ENCODE data around the gene STRIP2.

Gene STRIP2

DNA sequence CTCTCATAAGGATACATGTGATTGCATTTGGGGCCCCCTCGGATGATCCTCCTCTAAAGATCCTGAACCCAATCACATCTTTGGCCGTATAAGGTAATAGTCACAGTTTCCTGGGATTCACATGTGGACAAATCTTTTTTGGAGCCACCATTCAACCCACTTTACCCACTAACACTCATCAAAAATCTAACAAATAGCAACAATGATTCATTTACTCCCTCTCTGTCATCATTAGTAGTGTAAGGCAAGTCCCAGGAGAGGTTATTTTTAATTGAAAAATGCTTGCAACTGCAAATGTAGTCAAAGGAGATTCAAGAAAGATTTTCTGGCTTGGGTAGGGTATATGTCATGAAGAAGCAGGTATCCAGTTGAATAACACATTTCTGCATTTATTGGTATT is 58.2 kb downstream of the STRIP2 start:
- H3K36me3 ChIP-seq (ENCODE audit: control insufficient read depth, insufficient read depth, low read length): no peaks in the 10 kb centered on the region
- no CpG with 5 or more reads among the region's 2 CpGs for WGBS (ENCODE audit: insufficient coverage, insufficient read length)
- H3K4me3 ChIP-seq (ENCODE audit: low read length): no peak overlapping the region
- no peaks in the 10 kb centered on the region for H3K27me3 ChIP-seq (ENCODE audit: control insufficient read depth, insufficient read depth, low read length)
- H3K27ac ChIP-seq (ENCODE audit: low read length): no peak overlapping the region
- H3K9me3 ChIP-seq (ENCODE audit: control insufficient read depth, insufficient read depth, low read length): no peaks in the 10 kb centered on the region
- DNase-seq (ENCODE audit: low read depth, low spot score): no peak
- no peaks in the 10 kb centered on the region for H3K4me1 ChIP-seq (ENCODE audit: control insufficient read depth, insufficient read depth, low read length)

DNA sequence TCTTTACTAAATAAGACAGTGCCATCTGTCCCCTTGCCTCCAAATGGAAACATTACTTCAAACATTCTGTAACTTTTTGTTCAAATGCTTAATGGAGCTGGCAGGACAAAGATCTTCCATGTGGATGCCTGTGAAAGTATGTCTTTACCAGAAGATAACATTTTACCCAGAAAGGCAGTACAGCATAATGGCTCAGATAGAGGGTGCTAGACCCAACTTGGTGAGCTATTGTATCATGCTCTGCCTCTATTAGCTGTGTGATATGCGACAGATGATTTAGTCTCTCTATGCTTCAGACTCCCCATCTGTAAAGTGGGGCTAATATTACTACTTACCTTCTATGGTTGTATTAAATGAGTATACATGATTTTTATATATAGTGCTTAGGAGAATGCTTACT is 59.3 kb downstream of the STRIP2 start:
- no peaks in the 10 kb centered on the region for H3K36me3 ChIP-seq (ENCODE audit: control insufficient read depth, insufficient read depth, low read length)
- H3K9me3 ChIP-seq (ENCODE audit: control insufficient read depth, insufficient read depth, low read length): no peaks in the 10 kb centered on the region
- no peak overlapping the region for H3K27ac ChIP-seq (ENCODE audit: low read length)
- DNase-seq (ENCODE audit: low read depth, low spot score): no peak
- no CpG with 5 or more reads among the region's 1 CpG for WGBS (ENCODE audit: insufficient coverage, insufficient read length)
- no peaks in the 10 kb centered on the region for H3K27me3 ChIP-seq (ENCODE audit: control insufficient read depth, insufficient read depth, low read length)
- H3K4me3 ChIP-seq (ENCODE audit: low read length): no peak overlapping the region
- H3K4me1 ChIP-seq (ENCODE audit: control insufficient read depth, insufficient read depth, low read length): no peaks in the 10 kb centered on the region

DNA sequence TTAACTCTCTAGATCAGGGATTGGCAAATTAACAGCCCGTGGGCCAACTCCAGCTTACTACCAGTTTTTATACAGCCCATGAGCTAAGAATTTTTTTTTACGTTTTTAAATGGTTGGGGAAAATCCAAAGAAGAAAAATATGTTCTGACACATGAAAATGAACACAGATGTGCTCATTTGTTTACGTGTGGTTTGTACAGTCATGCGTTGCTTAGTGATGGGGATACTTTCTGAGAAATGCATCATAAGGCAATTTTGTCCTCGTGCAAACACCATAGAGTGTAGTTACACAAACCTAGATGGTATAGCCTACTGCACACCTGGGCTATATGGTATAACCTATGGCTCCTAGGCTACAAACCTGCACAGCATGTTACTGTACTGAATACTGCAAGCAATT is 59.8 kb downstream of the STRIP2 start:
- no CpG with 5 or more reads among the region's 5 CpGs for whole genome bisulfite sequencing (ENCODE audit: insufficient coverage, insufficient read length)
- no peaks in the 10 kb centered on the region for H3K9me3 ChIP-seq (ENCODE audit: control insufficient read depth, insufficient read depth, low read length)
- no peaks in the 10 kb centered on the region for H3K36me3 ChIP-seq (ENCODE audit: control insufficient read depth, insufficient read depth, low read length)
- H3K27ac ChIP-seq (ENCODE audit: low read length): no peak overlapping the region
- no peak for DNase-seq (ENCODE audit: low read depth, low spot score)
- H3K27me3 ChIP-seq (ENCODE audit: control insufficient read depth, insufficient read depth, low read length): no peaks in the 10 kb centered on the region
- no peaks in the 10 kb centered on the region for H3K4me1 ChIP-seq (ENCODE audit: control insufficient read depth, insufficient read depth, low read length)
- no peak overlapping the region for H3K4me3 ChIP-seq (ENCODE audit: low read length)

DNA sequence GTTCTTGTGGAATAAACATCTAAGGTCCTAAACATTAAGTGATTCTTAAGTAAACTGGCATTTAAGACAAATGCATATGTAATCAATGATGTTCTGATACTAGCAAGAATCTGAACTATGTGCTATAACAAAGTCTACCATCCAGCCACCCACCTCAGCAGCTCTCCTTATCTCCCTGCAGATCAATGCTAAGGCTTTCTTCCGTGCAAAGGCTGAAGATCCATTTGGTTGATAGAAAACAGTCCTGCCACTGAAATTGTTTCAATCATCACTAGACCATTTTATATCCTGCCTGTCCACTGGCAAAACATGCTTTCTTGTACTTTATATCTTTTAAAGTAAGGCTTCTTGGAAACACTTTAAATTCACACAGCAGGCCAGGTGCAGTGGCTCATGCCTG is 61.8 kb downstream of the STRIP2 start:
- H3K36me3 ChIP-seq (ENCODE audit: control insufficient read depth, insufficient read depth, low read length): no peaks in the 10 kb centered on the region
- no peak overlapping the region for H3K27ac ChIP-seq (ENCODE audit: low read length)
- WGBS (ENCODE audit: insufficient coverage, insufficient read length): no CpG with 5 or more reads among the region's 1 CpG
- H3K4me3 ChIP-seq (ENCODE audit: low read length): no peak overlapping the region
- no peaks in the 10 kb centered on the region for H3K4me1 ChIP-seq (ENCODE audit: control insufficient read depth, insufficient read depth, low read length)
- H3K27me3 ChIP-seq (ENCODE audit: control insufficient read depth, insufficient read depth, low read length): no peaks in the 10 kb centered on the region
- DNase-seq (ENCODE audit: low read depth, low spot score): no peak
- H3K9me3 ChIP-seq (ENCODE audit: control insufficient read depth, insufficient read depth, low read length): no peaks in the 10 kb centered on the region

DNA sequence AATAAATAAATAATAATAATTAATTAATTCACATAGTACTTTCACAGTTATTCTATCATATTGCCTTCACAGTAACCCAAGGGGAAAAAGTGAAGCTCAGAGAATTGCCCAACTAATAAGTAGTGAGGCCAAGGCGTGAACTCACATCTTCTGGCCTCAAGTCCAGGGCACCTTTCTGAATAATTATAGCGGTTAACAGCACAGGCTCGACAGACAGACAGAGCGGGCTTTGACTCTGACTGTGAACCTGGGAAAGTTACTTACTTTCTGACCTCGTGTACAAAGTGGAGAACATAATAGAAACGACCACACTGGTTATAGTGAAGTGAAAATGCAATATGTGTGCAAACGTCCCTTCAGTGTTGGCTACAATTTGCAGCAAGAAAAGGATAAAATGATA is 62.4 kb downstream of the STRIP2 start:
- no peaks in the 10 kb centered on the region for H3K4me1 ChIP-seq (ENCODE audit: control insufficient read depth, insufficient read depth, low read length)
- H3K27me3 ChIP-seq (ENCODE audit: control insufficient read depth, insufficient read depth, low read length): no peaks in the 10 kb centered on the region; the same call in 1 of the 2 replicates
- WGBS (ENCODE audit: insufficient coverage, insufficient read length): no CpG with 5 or more reads among the region's 7 CpGs
- no peak overlapping the region for H3K4me3 ChIP-seq (ENCODE audit: low read length)
- H3K36me3 ChIP-seq (ENCODE audit: control insufficient read depth, insufficient read depth, low read length): no peaks in the 10 kb centered on the region
- no peaks in the 10 kb centered on the region for H3K9me3 ChIP-seq (ENCODE audit: control insufficient read depth, insufficient read depth, low read length)
- H3K27ac ChIP-seq (ENCODE audit: low read length): no peak overlapping the region
- DNase-seq (ENCODE audit: low read depth, low spot score): no peak

DNA sequence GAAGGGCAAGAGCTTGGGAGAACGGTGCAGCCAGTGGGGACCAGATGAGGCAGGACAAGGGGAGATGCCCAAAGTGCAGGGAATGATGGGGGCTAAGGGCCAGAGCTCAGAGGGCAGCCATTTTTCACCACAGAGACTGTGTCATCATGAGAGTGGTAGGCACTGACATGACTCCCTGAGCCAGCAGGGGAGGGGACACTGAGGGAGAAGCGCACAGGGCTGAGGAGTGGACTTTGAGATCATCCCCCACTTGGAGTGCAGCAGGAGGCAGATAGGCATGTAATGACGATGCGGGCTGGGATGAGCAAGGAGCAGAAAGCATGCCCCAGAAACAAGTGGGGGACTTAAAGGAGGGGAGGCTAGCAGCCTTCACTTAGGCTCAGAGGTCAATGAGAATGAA is 62.9 kb downstream of the STRIP2 start:
- no peak overlapping the region for H3K27ac ChIP-seq (ENCODE audit: low read length)
- H3K4me3 ChIP-seq (ENCODE audit: low read length): no peak overlapping the region
- WGBS (ENCODE audit: insufficient coverage, insufficient read length): no CpG with 5 or more reads among the region's 4 CpGs
- no peaks in the 10 kb centered on the region for H3K36me3 ChIP-seq (ENCODE audit: control insufficient read depth, insufficient read depth, low read length)
- no peaks in the 10 kb centered on the region for H3K4me1 ChIP-seq (ENCODE audit: control insufficient read depth, insufficient read depth, low read length)
- no peaks in the 10 kb centered on the region; the same call in 1 of the 2 replicates for H3K27me3 ChIP-seq (ENCODE audit: control insufficient read depth, insufficient read depth, low read length)
- DNase-seq (ENCODE audit: low read depth, low spot score): no peak
- H3K9me3 ChIP-seq (ENCODE audit: control insufficient read depth, insufficient read depth, low read length): no peaks in the 10 kb centered on the region

DNA sequence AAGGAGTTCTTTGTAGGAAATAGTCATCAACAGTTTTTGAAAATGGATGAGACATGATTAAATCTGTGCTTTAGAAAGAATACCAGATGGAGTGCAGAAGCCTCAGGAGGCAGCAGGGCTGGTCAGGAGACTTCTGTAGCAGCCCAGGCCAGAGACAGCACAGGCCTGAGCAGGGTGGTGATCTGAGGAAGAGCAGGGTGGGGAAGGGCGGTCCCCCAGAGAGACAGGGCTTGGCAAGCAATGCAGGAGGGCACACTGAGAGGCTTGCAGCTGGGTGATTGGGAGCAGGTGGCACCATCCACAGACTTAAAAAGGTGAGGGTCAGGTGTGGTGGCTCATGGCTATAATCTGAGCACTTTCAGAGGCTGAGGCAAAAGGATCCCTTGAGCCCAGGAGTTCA is 63.8 kb downstream of the STRIP2 start:
- H3K4me1 ChIP-seq (ENCODE audit: control insufficient read depth, insufficient read depth, low read length): no peaks in the 10 kb centered on the region
- no peak overlapping the region for H3K27ac ChIP-seq (ENCODE audit: low read length)
- no CpG with 5 or more reads among the region's 1 CpG for WGBS (ENCODE audit: insufficient coverage, insufficient read length)
- H3K4me3 ChIP-seq (ENCODE audit: low read length): no peak overlapping the region
- H3K36me3 ChIP-seq (ENCODE audit: control insufficient read depth, insufficient read depth, low read length): no peaks in the 10 kb centered on the region
- no peaks in the 10 kb centered on the region for H3K9me3 ChIP-seq (ENCODE audit: control insufficient read depth, insufficient read depth, low read length)
- H3K27me3 ChIP-seq (ENCODE audit: control insufficient read depth, insufficient read depth, low read length): no peaks in the 10 kb centered on the region; the same call in 1 of the 2 replicates
- no peak for DNase-seq (ENCODE audit: low read depth, low spot score)

DNA sequence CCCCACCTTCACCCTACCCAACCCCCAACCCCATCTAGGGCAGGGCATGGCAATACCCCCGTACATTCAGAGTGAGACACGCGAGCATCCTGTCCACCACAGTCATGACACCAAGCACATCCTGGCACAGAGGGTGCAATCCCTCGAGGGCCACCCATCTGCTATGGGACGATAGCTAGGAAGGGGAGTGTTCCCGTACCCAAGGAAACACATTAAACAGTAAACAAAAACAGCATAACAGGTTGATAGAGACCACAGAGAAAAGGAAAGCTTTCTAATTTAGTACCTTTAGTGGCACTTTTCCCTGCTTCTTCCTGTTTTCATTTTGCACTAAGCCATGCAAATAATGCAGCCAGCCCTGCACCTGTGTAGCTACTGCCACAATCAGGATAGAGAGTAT is 65.8 kb downstream of the STRIP2 start:
- WGBS (ENCODE audit: insufficient coverage, insufficient read length): no CpG with 5 or more reads among the region's 6 CpGs
- Histone ChIP-seq H3K4me1 (ENCODE audit: control insufficient read depth, insufficient read depth, low read length) (no peaks in the 10 kb centered on the region), H3K27ac (ENCODE audit: low read length) (no peak overlapping the region), H3K36me3 (ENCODE audit: control insufficient read depth, insufficient read depth, low read length) (no peaks in the 10 kb centered on the region), H3K4me3 (ENCODE audit: low read length) (no peak overlapping the region), H3K9me3 (ENCODE audit: control insufficient read depth, insufficient read depth, low read length) (no peaks in the 10 kb centered on the region), H3K27me3 (ENCODE audit: control insufficient read depth, insufficient read depth, low read length) (peaks cover 2% of the 10 kb centered on the region; the same call in 1 of the 2 replicates)
- DNase-seq (ENCODE audit: low read depth, low spot score): no peak

DNA sequence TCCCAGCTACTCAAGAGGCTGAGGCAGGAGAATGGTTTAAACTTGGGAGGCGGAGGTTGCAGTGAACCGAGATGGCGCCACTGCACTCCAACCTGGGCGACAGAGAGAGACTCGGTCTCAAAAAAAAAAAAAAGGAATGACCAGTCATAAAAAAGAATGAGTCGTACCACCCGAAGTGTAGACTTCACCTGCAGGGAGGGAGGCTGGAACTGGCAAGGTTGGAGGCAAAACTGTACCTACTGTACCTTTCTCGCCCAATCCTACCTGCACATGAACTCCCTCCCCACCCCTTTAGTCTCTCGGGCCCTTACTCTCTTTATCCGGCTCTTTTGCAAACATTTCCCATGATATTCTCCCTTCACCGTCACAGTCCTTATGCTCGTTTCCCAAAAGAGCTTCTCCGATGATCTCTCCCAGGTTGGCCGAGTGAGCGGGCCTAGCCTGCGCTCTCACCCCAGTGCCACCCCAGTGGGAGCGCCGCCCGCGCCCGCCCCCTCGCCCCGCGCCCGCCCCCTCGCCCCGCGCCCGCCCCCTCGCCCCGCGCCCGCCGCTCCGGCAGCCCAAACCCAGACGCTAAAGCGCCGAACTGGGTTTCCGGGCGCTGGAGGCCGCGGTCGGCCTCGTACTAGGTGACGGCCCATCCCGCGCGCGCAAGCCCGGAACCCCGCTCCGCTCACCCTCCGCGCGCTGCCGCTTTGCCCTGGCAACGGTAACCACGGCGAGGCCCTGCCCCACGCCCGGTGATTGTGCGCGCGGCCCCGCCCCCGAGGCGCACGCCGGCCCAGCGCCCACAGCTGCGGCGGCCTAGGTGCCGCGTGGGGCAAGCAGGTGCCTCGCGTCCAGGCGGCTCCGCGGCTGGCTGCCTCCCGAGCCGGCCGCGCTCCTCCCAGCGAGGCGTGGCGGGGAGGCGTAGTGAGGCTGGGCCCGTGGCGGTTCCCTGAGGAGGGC is 67.8 kb downstream of the STRIP2 start, which contains the start of gene SMKR1:
Gene SMKR1, plus strand, starts transcription at position 772 of the 948 bp plus-strand sequence. CDS start 294 bp downstream, outside the sequence.
- Histone ChIP-seq H3K36me3 (ENCODE audit: control insufficient read depth, insufficient read depth, low read length) (no peaks in the 10 kb centered on the region), H3K4me1 (ENCODE audit: control insufficient read depth, insufficient read depth, low read length) (no peaks in the 10 kb centered on the region), H3K27ac (ENCODE audit: low read length) (no peak within 1 kb of the TSS), H3K27me3 (ENCODE audit: control insufficient read depth, insufficient read depth, low read length) (peaks cover 2% of the 10 kb centered on the region; the same call in 1 of the 2 replicates), H3K9me3 (ENCODE audit: control insufficient read depth, insufficient read depth, low read length) (no peaks in the 10 kb centered on the region), H3K4me3 (ENCODE audit: low read length) (peak within 1 kb of the TSS; percentile 91; the same call in 1 of the 2 replicates)
- DNase-seq (ENCODE audit: low read depth, low spot score): no peak
- WGBS (ENCODE audit: insufficient coverage, insufficient read length): no CpG with 5 or more reads among the region's 89 CpGs

DNA sequence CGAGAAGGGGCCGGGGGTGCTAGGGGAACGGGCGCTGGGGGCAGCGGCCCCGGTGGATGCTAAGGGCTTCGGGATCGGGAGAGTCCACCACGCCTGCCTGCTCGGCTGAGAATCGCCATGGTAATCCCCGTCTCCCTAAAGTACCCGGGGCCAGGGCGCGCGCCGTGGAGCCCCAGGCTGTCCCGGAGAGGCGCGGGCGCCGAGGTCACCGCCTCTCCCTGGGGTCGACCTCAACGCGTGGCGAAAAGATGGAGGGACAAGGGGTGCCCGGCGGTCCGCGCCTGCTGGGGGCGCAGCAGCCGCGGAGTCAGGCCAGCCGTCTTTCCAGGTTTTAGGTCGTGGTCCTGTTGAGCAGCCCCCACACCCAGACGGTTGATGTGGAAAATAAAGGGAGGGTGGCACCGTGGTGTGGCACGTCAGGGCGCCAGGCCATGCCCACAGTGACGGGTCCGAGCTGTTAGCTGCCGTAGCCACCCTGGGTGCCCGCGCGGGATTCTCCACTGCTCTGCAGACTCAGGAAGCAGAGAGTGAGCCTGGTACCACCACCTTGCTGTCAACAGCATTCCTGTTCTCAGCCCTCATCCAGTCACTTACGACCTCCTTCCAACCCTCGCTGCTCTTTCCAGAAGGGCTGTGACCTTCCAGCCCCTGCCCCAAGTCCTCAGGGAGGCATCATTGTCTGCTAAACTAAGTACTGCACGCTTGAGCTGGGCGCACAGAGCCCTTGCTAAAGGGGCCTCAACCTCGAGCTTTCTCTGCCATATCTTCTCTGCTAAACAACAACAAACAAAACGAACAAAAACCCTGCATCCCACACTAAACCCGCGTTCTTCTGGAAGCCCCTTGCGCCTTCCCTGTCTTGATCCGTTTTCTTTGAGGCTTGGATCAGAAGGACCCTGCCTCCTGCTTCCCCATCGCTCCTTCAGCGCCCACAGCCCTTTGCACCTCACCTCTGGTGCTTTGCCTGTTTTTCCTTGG is 68.8 kb downstream of the STRIP2 start:
- no peak for DNase-seq (ENCODE audit: low read depth, low spot score)
- Histone ChIP-seq H3K36me3 (ENCODE audit: control insufficient read depth, insufficient read depth, low read length) (no peaks in the 10 kb centered on the region), H3K9me3 (ENCODE audit: control insufficient read depth, insufficient read depth, low read length) (no peaks in the 10 kb centered on the region), H3K27me3 (ENCODE audit: control insufficient read depth, insufficient read depth, low read length) (peaks cover 2% of the 10 kb centered on the region; the same call in 1 of the 2 replicates), H3K4me1 (ENCODE audit: control insufficient read depth, insufficient read depth, low read length) (no peaks in the 10 kb centered on the region), H3K4me3 (ENCODE audit: low read length) (peak overlapping the region; percentile 91; the same call in 1 of the 2 replicates), H3K27ac (ENCODE audit: low read length) (no peak overlapping the region)
- no CpG with 5 or more reads among the region's 58 CpGs for WGBS (ENCODE audit: insufficient coverage, insufficient read length)

Data from iPS DF 6.9 (cell line).